Caco-2 (cell line): Measurements from ENCODE around the gene PRKAG2. TPM values are rescaled to one million over a fixed set of nuclear protein-coding genes. Genes with fewer than 3 reads are reported as not detected.

ENCODE experiments used
- BruUV-seq: library from RNA; stranded (reverse); fragments of 400-500 nt; replicated peaks from 2 replicates; lab custom pipeline; 2021; lab: Mats Ljungman, UMichigan
- CTCF ChIA-PET: fragments of 300-600 bp; sonication (Branson Sonifier 250); formaldehyde crosslinking; loops from one replicate; lab custom pipeline; 2022; ENCODE audit warnings: antibody characterized with exemption; lab: Charles Lee
- POLR2A ChIA-PET: fragments of 300-600 bp; sonication (Branson Sonifier 250); formaldehyde crosslinking; loops from one replicate; lab custom pipeline; 2022; ENCODE audit warnings: antibody characterized with exemption; lab: Charles Lee
- DNase-seq, 2 experiments: peaks; one replicate each; pipeline versions ENCODE4 v3.0.0 to v3.0.0-alpha.2; 2020 to 2022
- H3K27me3 ChIP-seq: replicated peaks from 2 replicates; pipeline ENCODE4 v1.6.0; 2011; ENCODE audit warnings: low read length; ENCODE audit not compliant: control insufficient read depth, insufficient read depth
- H3K36me3 ChIP-seq: 2 replicates; pipeline ENCODE4 v1.5.1; 2011; ENCODE audit warnings: low read length; ENCODE audit not compliant: control insufficient read depth, insufficient read depth
- H3K4me1 ChIP-seq: fragments of 250-450 bp; sonication (Bioruptor Pico); 2 replicates; pipeline ENCODE4 v1.5.1; 2020; ENCODE audit warnings: mild to moderate bottlenecking
- H3K4me3 ChIP-seq: 2 replicates; pipeline ENCODE4 v1.5.1; 2011; ENCODE audit warnings: low read depth, mild to moderate bottlenecking, control low read depth, low read length
- H3K9me3 ChIP-seq: fragments of 250-450 bp; sonication (Bioruptor Pico); 2 replicates; pipeline ENCODE4 v1.5.1; 2020; ENCODE audit warnings: mild to moderate bottlenecking, moderate library complexity
- H3K27ac Mint-ChIP-seq: one replicate; pipeline ENCODE4 v1.8.0; 2022; ENCODE audit warnings: mixed read lengths; ENCODE audit not compliant: unreplicated experiment
- H3K27me3 Mint-ChIP-seq: one replicate; pipeline ENCODE4 v1.8.0; 2022; ENCODE audit warnings: mixed read lengths; ENCODE audit not compliant: insufficient read depth, unreplicated experiment
- H3K36me3 Mint-ChIP-seq: one replicate; pipeline ENCODE4 v1.8.0; 2022; ENCODE audit warnings: mild to moderate bottlenecking, mixed read lengths; ENCODE audit not compliant: insufficient read depth, unreplicated experiment
- H3K4me1 Mint-ChIP-seq: one replicate; pipeline ENCODE4 v1.8.0; 2022; ENCODE audit warnings: low read depth, mixed read lengths; ENCODE audit not compliant: unreplicated experiment
- H3K4me3 Mint-ChIP-seq: one replicate; pipeline ENCODE4 v1.8.0; 2022; ENCODE audit warnings: mild to moderate bottlenecking, moderate library complexity, mixed read lengths; ENCODE audit not compliant: unreplicated experiment
- H3K9me3 Mint-ChIP-seq: one replicate; pipeline ENCODE4 v1.8.0; 2022; ENCODE audit warnings: mixed read lengths; ENCODE audit not compliant: unreplicated experiment
- intact Hi-C: fragments of 100-400 bp; cut with micrococcal nuclease; formaldehyde crosslinking; loops from one replicate; pipeline ENCODE4 v1.10.0; 2022; ENCODE audit not compliant: unreplicated experiment
- total RNA-seq: library from RNA; stranded (reverse); gene quantifications from 2 replicates; pipeline ENCODE4 v1.2.3, GENCODE V29; 2022
- TF ChIP-seq, protein P1 (sequence below), 2 experiments: fragments of 200-600 bp in 1 of 2; IDR thresholded peaks; 1 replicate in 1 of 2; 2 replicates in 1 of 2; pipeline versions ENCODE4 v1.5.1 to v1.8.0; 2011 to 2022; ENCODE audit warnings: antibody characterized with exemption in 1 of 2, control low read depth in 1 of 2, inconsistent platforms in 1 of 2, low read depth in 1 of 2, low read length in 1 of 2, mild to moderate bottlenecking in 1 of 2, moderate library complexity in 1 of 2; ENCODE audit not compliant: insufficient read depth in 1 of 2, severe bottlenecking in 1 of 2, unreplicated experiment in 1 of 2

PRKAG2 gene
- total RNA-seq, 1 experiment from 2014 or later = 15.9 TPM

DNA sequence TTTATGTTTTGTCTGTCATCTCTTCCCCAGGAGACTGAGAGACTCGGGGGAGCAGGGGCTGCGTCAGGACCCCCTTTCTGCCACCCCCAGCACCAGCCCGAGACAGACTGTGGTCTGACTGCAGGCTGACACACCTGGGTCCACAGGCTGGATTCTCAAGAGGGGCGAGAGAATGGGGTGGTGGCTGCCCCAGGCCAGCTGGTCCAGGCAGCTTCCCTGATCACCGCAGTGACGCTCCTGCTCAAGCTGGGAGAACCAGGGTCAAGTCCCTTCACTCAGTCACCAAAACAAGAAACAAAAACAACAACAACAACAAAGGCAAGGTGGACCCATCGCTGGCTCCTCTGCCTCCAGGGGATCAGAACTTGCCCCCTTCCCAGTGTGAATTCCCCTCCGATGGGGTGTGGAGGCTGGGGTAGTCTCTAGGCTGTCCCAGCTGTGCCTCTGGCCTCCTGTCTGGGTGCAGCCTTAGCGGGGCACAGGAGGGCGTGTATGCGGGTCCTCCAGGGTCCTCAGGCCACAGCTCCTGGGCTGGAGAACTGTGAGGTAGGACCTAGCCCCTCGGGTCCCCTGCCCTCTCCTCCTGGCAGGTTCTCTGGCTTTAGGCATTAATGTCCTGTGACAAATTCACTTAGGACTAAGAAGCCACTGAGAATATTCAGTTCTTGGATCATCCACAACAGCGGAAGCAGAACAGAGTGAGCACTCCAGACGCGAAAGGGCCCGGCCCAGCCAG lies 40.6 kb downstream of the PRKAG2 start:
- ChIA-PET POLR2A (no interaction called here), CTCF (interaction anchor here (0.7 kb wide), 1 partner anchor 82 kb away, joined by 3 read pairs; no protein-coding TSS in a partner anchor)
- no peaks in the 10 kb centered on the region for H3K9me3 Mint-ChIP-seq
- TF ChIP-seq, protein P1, sequence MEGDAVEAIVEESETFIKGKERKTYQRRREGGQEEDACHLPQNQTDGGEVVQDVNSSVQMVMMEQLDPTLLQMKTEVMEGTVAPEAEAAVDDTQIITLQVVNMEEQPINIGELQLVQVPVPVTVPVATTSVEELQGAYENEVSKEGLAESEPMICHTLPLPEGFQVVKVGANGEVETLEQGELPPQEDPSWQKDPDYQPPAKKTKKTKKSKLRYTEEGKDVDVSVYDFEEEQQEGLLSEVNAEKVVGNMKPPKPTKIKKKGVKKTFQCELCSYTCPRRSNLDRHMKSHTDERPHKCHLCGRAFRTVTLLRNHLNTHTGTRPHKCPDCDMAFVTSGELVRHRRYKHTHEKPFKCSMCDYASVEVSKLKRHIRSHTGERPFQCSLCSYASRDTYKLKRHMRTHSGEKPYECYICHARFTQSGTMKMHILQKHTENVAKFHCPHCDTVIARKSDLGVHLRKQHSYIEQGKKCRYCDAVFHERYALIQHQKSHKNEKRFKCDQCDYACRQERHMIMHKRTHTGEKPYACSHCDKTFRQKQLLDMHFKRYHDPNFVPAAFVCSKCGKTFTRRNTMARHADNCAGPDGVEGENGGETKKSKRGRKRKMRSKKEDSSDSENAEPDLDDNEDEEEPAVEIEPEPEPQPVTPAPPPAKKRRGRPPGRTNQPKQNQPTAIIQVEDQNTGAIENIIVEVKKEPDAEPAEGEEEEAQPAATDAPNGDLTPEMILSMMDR (IDR thresholded peaks at IDR 0.05; ENCODE audit: insufficient read depth in 1 of 2, low read depth in 1 of 2, low read length in 1 of 2, severe bottlenecking in 1 of 2, unreplicated experiment in 1 of 2) = no peak
- intact Hi-C loops = no loop called here
- no peaks in the 10 kb centered on the region for H3K27me3 Mint-ChIP-seq
- no peaks in the 10 kb centered on the region for H3K4me1 ChIP-seq
- H3K27ac Mint-ChIP-seq = no peak overlapping the region
- H3K4me1 Mint-ChIP-seq = no peaks in the 10 kb centered on the region
- no peaks in the 10 kb centered on the region for H3K27me3 ChIP-seq
- no TSS peak for BruUV-seq
- no peaks in the 10 kb centered on the region for H3K9me3 ChIP-seq
- DNase-seq = no peak
- H3K4me3 ChIP-seq = no peak overlapping the region
- H3K4me3 Mint-ChIP-seq = no peak overlapping the region
- no peaks in the 10 kb centered on the region for H3K36me3 ChIP-seq
- H3K36me3 Mint-ChIP-seq = peaks cover 7% of the 10 kb centered on the region

DNA sequence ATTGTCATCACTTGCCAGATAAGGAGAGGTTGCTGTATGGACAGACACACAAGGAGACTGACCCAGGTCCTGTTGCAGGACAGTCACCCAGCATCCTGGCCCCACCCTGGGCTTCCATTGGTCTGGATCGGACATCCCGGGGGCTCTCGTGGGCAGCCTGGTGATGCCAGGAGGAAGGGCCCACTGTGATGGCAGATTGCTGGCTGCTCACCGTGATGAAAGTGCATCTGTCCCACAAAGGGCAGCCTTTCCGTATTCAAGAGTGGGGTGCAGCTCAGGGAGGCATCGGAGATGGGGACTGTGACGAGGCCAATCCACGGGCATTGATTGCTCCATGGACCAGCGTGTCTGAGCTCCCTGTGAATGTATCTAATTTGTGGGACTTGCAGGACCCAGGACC lies 41.3 kb downstream of the PRKAG2 start:
- no peaks in the 10 kb centered on the region for H3K9me3 ChIP-seq
- H3K27me3 ChIP-seq = no peaks in the 10 kb centered on the region
- TF ChIP-seq, protein P1 (IDR thresholded peaks at IDR 0.05; ENCODE audit: insufficient read depth in 1 of 2, low read depth in 1 of 2, low read length in 1 of 2, severe bottlenecking in 1 of 2, unreplicated experiment in 1 of 2) = no peak
- intact Hi-C loops = no loop called here
- DNase-seq = no peak
- H3K4me1 ChIP-seq = no peaks in the 10 kb centered on the region
- Mint-ChIP-seq H3K9me3 (no peaks in the 10 kb centered on the region), H3K4me1 (no peaks in the 10 kb centered on the region), H3K36me3 (peaks cover 7% of the 10 kb centered on the region), H3K27ac (no peak overlapping the region), H3K4me3 (no peak overlapping the region), H3K27me3 (no peaks in the 10 kb centered on the region)
- no TSS peak for BruUV-seq
- POLR2A ChIA-PET = no interaction called here
- H3K36me3 ChIP-seq = no peaks in the 10 kb centered on the region
- H3K4me3 ChIP-seq = no peak overlapping the region
- CTCF ChIA-PET = interaction anchor here (0.7 kb wide), 1 partner anchor 82 kb away, joined by 3 read pairs; no protein-coding TSS in a partner anchor

DNA sequence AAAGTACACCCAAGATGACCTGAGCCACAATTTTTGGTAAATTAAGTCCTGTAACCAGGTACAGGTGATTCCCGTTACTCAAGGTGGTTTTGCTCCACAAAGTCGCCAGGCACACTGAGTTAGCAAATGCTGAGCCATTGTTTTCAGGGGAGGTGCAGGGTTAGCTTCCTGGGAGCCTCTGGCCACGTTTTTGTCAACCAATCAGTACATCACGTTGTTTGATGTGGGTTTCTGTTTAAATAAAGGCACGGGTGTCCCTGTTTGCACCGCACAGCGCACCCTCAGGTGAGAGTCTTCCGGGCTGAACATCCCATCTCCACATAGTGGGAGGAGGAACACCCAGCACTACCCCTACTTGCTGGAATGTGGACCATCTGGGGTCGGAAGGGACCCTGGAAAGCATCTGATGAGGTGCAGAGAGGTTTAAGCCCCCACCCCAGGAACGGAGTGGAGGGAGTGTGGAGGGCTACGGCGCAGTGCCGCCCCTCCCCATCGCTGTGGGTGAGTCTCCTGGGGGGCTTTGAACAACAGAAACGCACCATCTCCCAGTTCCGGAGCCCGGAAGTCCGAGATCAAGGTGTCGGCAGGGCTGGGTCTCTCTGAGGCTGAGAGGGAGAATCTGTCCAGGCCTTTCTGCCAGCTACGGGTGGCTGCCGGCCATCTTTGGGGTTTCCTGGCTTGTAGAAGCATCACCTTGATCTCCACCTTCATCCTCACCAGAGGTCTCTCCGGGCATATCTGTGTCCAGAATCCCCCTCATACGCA lies 42.5 kb downstream of the PRKAG2 start:
- no peak overlapping the region for H3K4me3 Mint-ChIP-seq
- DNase-seq = no peak
- no peaks in the 10 kb centered on the region for H3K27me3 Mint-ChIP-seq
- Histone ChIP-seq H3K9me3 (no peaks in the 10 kb centered on the region), H3K4me3 (no peak overlapping the region), H3K36me3 (no peaks in the 10 kb centered on the region), H3K4me1 (no peaks in the 10 kb centered on the region), H3K27me3 (no peaks in the 10 kb centered on the region)
- ChIA-PET POLR2A (no interaction called here), CTCF (no interaction called here)
- H3K27ac Mint-ChIP-seq = no peak overlapping the region
- peaks cover 7% of the 10 kb centered on the region for H3K36me3 Mint-ChIP-seq
- intact Hi-C loops = no loop called here
- H3K9me3 Mint-ChIP-seq = no peaks in the 10 kb centered on the region
- no TSS peak for BruUV-seq
- TF ChIP-seq, protein P1 (IDR thresholded peaks at IDR 0.05; ENCODE audit: insufficient read depth in 1 of 2, low read depth in 1 of 2, low read length in 1 of 2, severe bottlenecking in 1 of 2, unreplicated experiment in 1 of 2) = no peak
- no peaks in the 10 kb centered on the region for H3K4me1 Mint-ChIP-seq
